CD4-positive, alpha-beta T cell treated with Interleukin-17A for 4 hours (primary cell): ENCODE results near the gene MRPL21.
"Not testable (repeated sequence)": the region's sequence is repeated elsewhere in the genome, so short reads cannot be mapped to it uniquely, and the experiment has no call there.

ENCODE experiments used
- DNase-seq: peaks from one replicate; pipeline ENCODE4 v3.0.0-alpha.2; 2020; ENCODE audit warnings: mixed read lengths

Gene MRPL21

DNA sequence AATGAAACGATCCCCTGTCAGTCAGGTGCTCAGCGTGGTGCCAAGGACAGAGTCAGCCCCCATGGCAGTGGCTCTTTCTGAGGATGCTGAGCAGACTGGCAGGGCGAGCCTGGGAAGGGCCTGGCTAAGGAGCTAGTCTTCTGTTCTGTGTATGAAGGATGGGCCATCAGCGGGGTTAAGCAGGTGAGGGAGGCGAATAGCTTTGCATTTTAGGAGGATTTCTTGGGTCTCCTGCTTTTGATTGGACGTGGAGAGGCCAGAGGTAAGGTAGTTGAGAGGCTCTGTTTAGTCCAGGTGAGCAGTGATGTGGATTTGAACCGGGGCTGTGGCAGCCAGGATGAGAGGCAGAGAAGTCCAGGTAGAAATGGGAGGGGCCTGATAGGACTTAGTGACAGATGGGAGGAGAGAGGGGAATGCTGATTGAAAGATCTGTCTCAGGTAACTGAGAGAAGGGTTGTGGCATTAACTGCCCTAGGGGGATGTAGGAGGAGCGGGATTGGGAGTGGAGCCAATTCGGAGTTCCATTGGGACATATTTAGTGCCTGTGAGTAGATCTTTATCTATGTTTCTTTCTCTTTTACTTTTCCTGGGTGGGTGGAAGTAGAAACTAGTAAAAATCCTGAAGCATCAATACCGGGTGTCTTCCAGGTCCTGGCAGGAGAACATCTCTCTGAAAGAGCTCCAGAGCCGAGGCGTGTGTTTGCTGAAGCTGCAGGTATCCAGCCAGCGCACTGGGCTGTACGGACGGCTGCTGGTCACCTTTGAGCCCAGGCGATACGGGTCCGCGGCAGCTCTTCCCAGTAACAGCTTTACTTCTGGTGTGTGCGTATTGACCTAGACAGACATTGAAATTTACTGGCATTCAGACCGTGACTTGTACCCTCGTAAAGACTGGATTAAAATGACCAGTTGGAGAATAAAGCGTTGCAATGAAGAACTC is 2.1 kb upstream of the MRPL21 start:
- no peak for DNase-seq

DNA sequence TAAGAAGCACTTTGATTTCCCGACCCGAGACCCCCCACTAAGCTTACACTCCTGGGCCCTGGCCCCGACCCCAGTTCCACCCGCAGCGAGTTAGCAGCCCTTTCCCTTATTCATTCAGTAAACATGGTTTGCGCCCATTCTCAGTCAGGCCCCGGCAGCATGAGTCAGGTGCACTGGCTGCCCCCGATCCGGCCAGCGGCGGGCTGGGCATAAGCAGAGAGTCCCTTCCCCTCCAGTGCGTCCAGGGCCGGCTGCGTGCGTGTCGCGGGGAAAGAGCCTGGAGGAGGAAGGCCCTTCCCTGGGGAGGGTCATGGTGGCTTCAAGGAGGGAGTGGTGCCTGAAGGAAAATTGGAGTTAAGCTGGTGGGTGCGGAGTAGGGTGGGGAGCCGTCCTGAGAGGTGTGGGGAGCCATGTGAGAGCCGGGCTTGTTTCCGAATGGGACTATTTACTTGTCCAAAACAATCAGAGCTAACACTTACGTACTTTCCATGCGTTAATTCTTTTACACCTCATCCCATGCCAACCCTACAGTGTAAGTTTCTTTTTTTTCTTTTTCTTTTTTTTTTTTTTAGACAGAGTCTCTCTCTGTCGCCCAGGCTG is 716 bp upstream of the MRPL21 start:
- DNase-seq: peak; percentile 30

DNA sequence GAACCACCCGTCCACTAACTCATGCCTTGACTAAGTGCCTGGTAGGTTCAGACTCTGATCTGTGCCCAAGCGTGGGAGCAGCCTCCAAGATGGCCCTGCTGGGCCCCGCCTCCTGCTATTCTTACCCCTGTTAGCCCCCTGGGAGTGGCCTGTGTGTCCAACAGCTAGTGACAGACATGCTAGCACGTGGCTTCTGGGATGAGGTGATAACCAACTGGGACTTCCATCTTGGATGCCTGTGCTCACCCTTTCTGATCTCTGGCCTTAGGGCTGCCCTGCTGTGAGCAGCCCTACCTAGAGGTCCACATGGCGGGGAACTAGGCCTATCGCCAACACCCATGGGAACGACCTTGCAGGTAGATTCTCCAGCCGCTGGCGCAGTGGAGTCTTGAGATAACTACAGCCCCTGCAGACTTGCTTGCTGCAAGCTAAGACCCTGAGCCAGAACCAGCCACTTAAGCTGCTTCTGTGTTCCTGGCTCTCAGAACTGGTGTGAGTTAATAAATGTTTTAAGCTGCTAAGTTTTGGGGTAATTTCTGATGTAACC is 2.7 kb downstream of the MRPL21 start:
- no peak for DNase-seq

DNA sequence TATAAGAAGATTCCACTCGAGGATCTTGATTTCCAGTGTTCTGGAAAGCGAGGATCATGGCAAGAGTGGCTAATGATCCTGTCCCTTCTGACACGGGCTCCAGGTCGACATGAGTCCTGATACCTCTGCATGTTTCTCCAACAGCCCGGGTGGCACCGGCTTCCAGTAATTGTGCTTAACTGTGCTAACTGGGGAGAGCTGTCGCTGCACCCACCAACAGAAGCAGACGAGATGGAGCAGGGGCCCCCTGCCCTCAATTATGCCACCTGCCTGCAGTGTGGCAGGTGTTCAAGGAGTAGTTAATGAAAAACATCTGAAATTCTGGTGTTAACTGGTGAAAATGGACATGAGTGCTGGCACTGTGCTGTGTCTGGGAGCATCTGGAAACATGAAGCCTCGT is 6.2 kb downstream of the MRPL21 start:
- no peak for DNase-seq

DNA sequence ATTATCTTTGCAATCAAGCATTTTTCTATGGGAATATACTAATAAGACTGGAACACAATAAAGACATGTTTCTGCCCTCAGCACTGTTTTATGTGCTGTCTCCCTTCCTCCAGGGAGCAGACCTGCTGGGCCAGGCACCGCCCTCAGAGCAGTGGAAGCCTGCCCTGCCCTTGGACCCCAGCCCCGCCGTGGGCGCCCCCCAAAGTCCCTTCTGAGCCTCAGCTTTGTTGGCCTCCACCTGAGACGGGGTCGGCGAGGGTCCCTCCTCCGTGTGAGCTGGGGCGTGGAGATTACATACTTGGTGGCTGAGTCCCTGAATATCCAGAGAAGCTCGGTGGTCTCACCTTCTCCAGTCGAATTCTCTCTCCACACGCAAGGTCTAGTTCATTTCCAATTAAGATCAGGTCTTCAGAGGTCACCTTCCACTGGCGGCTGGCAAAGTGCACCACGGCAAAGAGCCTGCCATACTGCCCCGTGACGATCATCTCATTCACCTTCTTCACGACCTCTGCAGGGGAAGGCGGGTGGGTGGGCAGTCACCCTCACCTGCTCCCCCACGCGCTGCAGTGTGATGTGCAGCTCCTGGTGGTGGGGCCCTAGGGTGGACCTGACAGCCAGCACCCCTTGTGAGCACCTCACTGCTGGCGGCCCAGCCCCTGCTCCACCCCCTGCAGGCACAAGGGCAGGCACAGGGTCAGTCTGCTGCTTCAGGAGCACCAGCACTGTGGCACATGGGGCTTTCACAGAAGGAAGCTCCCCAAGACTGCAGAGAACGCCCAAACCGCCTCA is 7.3 kb downstream of the MRPL21 start:
- no peak for DNase-seq

DNA sequence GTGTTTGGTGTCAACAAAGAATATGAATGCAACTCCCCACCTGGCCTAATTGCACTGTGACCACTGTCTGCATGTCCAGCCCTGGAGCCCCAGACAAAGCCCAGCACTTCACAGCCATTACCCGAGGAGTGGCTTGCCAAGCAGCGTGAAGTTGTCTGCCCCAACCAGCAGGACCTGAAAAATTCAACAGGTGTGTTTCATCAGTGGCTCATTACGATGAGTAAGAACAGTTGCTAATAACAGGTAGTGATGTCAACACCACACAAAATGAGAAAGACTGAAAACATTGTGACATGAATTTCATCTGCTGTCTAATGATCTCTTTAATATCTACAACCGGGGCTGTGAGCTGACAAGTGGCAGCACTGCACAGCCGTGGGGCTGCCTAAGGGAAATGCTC is 10.3 kb downstream of the MRPL21 start:
- no peak for DNase-seq

DNA sequence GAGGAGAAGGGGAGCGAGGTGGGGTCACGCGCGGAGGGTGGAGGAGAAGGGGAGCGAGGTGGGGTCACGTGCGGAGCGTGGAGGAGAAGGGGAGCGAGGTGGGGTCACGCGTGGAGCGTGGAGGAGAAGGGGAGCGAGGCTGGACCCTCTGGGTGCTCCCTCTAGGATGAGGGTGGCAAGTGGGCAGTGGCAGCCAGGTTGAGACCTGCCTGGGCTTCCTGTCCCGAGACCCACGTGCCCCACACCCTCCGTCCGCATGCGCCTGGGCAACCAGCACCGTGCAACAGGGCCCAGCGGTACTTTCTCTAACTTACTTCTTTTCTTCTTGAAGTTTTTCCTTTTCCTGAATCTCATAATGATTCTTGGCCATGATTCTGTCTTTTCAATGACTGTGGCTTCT is 11.1 kb downstream of the MRPL21 start:
- no peak for DNase-seq

DNA sequence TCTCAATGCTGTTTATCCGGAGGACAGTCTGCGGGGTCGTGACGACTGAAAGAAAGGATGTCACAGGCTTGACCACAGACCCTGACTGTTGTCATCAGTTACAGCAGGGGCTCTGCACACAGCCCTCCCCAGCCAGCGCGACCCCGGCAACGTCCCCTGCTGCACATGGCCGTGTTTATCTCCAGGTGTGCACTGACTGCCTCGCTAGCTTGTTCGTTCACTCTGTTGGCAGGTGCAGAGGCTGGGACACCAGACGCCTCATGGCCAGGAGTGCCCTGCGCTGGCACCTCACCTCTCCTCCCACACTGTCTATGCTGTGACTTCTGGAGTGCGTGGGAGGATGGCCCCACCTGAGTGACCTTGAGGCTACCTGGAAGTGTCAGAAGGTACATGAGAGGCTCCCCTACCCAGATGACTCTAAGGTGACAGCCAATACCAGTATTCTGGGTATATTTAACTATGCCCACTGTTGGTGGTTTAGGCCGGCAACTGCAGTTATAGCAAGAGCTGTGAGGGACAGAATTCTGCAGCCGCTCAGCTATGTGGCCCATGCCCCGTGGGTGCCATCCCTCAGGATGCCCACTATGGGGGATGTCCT is 12.2 kb downstream of the MRPL21 start:
- DNase-seq: no peak

DNA sequence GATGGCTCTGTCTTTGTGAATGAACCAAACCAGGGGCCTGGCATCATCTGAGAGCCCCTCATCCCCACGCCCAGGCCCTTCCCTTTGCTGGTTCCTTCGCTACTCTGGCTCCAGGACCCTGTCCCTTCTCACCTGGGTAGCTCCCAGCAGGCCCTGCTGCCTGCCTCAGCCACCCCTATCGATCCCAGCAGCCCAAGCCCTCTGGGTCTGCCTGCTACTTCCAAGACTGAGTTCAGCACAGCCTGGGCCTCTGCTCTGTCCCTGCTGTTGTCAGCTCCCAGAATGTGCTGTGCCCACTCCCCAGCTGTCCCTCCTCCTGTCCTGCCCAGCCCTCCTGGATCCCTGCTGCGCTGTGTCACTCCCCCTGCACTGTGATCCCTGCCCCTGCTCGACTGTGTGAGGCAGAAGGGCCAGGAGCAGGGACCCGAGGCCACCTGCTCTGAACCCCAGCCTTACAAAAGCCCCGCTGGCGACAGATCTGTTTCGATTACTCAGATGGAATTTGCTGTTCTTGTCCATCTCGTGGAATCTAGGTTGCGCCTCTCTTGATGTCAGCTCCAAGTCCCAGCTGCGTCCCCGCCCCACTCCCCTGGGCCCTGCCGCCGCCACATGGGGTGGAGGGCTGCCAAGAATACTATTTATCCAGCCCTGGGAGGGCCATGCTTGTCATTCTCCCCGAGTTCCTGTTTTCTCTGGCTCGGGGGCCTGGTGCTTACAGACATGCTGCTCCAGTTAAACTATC is 13.0 kb downstream of the MRPL21 start:
- no peak for DNase-seq

DNA sequence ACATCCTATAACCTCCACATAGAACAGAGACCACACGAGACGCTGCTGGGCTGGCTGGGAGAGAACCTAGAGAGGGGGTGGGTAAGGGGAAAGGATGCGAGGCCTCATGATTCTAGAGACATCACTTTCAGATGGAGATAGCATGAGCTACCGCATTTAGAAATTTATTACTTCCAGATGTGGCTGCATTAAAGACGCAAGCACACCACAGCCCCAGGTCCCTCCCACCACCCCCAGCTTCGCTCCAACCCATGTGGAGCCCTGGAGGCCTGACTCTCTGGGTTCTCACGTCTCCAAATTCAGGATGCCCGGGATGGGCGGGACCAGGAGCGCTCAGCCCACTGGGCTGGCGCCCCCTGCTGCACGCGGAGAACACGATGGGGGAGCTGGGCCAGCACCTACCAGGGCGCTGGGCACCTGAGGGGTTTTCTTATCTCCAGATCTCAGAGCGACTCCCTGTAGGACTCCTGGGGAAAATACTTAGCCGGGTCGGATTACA is 13.6 kb downstream of the MRPL21 start:
- DNase-seq: peak; percentile 17

DNA sequence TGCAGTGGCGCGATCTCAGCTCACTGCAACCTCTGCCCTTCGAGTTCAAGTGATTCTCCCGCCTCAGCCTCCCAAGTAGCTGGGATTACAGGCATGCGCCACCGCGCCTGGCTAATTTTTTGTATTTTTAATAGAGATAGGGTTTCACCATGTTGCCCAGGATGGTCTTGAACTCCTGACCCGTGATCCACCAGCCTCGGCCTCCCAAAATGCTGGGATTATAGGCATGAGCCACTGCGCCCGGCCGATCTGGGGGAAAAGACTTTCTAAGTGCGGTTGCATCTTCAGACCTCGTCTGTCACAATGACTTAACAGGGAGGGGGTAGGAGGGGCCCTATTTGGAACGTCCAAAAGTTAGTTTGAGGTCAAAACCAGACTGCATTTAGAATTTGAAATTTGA is 18.8 kb downstream of the MRPL21 start:
- DNase-seq: not testable (repeated sequence)

DNA sequence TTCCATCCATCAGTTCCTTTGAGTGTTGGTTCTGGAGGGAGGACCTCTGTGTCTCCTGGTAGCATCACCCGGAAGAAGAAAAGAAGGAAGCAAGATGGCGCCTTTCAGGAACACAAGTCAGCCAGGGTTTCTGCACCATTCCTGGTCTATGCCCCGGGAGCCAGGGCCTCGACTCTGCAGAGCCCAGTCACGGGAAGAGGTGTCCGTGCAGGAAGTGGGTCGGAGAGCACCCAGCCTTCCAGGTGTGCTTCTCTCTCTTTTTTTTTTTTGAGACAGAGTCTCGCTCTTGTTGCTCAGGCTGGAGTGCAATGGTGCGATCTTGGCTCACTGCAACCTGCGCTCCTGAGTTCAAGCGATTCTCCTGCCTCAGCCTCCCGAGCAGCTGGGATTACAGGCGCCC is 21.2 kb downstream of the MRPL21 start:
- DNase-seq: no peak

DNA sequence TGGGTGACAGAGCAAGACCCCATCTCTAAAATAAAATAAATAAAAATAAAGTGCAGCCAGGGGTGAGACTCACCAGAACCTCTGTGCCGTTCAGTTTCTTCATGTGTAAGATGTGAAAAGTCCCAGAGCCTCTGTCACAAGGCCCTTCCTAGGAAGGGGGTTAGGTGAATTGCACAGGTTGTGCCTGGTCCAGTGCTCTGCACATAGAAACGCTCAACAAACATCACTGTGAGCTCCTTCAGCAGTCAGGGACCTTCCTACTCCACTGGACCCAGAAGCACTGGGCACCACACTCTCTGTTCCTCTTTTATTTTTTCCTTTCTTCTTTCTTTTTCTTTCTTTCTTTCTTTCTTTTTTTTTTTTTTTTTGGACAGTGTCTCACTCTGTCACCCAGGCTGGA is 22.3 kb downstream of the MRPL21 start:
- DNase-seq: no peak

DNA sequence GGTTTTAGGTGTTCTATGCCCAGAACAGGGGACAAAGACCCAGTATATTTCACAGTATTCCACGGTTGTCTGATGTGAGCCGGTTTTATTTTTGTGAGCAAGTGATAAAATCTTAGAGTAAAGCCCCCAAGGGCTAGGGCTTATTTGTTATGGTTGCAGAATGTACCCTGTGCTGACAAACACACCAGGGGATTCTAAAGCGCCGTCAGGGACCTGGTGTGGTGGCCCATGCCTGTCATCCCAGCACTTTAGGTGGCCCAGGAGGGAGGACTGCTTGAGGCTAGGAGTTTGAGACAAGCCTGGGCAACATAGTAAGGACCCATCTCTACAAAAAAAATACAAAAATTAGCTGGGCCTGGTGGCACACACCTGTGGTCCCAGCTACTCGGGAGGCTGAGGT is 22.8 kb downstream of the MRPL21 start:
- no peak for DNase-seq

DNA sequence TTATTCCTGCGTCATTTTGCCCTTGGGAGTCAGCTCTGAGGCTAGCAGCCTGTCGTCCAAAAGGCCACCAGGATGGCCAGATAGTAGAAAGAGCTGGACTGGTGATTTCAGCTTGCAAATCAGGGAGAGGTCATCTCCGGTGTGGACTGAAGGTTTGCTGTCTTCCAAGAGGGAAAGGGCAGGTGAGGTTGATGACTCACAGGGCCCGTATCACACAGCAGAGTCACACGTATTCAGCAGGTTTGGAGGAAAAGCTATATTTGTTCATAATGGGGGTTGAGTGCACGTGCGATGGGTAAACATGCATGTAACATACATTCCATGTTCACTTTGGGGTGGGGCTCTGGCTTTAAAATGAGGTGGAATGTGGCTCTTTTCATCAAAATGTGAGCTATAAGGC is 25.6 kb downstream of the MRPL21 start:
- no peak for DNase-seq

DNA sequence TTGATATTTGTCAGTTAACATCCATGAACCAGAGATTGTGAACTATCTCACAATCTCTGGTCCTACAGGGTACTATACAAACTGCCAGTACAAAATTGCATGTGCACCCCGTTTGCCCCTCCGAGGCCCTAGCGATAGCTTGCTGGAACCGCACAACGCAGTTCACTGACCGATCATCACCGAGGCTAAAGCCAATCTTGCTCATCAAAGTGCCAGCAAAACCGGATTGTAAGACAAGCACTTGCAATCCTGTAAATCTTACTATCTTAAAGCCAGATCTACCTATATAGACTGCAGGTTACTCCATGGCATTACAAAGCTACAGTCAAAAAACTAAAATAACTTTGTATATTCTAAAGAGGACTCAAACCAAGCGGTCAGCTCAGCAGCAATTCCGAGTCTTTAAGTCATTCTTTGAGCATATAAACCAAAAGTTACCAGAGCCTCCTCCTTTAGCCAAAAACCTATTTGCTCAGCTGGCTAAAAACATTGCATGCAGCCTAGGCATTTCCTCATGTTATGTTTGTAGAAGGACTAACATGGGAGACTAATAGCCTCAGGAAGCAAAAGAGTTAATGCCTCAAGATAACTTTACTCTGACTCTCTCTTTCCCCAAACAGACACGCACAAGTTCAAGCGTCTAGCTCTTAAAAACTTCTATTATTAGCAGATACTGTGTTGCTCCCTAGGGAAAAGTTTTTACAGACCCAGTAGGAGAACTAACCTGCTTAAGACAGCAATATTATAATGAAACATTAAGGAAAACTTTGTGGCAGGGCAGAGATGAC is 31.2 kb downstream of the MRPL21 start:
- DNase-seq: no peak

DNA sequence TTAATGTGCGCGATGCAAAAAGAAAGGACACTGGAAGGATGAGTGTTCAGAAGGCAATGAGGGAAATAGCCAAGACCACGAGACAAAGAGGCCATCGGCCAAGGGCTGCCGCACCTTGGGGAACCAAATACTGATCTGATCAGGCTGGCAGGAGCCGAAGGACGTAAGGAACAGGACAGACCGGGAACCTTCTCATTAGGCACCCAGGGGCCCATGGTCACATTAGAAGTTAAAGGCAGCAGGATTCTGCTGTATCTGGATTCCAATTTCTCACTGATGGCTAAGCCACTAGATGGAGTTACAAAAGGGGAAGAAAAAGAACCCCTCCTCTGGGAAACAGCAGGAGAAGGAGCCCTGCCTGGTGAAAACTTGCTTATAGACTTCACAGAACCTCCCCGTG is 33.2 kb downstream of the MRPL21 start:
- DNase-seq: no peak

DNA sequence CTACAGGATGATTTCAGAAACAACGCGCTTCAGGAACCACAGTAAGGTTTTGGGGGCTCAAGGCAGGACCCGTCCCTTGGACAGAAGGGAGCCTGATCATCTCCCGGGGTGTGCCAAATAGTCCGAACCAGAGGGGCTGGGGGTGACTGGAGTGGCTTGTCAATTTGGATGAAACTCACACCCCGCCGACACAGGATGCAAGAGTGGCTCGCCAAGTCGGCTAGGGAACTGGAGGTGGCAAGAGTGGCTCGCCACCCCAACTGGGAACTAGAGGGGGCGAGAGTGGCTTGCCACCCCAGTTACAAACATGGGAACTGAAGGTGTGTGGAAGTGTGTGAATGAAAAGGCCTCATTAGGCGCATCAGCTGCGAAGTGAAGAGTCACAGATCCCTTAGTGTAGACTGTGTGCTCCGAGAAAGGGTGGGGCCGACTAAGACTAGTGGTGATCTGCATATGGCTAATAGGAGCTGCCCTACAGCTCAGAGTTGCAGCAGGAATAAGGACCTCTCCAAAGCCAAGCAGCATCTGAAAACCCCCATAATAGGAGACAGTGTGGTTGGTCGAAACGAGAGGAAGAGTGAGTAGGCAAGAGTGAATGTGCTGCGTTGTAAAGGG is 35.3 kb downstream of the MRPL21 start:
- no peak for DNase-seq

DNA sequence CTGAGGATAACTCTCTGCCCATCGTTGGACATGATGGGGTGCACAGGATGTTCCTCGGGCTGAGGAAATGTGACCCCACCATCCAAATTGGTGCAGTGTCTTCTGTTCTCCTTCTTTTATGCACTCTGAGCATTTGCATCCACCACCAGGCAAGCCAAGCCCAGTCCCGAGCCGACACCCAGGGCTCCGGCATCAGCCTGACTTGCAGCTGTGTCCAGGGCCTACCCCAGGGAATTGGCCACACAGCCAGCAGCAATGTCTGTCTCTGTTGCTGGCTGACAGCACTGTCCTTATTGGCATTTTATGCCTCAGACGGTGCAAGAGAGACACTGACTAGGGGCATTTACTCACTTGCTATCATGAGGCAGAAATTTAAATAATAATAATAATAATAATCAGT is 36.6 kb downstream of the MRPL21 start:
- DNase-seq: no peak

DNA sequence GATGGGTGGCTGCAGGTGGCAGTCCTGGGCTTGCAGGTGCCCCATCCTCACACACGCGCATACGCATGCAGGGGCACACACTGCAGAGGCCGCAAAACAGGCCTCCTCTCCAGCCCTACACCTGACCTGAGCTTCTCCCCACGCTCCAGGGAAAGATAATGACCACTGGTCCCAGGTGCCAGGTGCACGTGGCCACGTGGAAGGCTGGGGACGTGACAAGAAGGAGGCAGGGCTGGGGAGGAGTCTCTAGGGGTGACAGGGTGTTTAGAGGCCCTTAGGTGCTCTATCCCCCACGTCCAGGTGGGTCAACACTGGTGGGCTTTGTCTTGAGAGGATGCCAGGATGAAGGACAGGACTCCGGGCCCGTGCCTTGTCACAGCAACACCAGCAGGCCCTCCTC is 38.4 kb downstream of the MRPL21 start:
- DNase-seq: no peak
